ENCODE measurements around the gene METRN. TPM values are rescaled to one million over a fixed set of nuclear protein-coding genes. Genes with fewer than 3 reads are reported as not detected.

Gene METRN
- total and polyA plus RNA-seq, 2 donors (not counting 1 experiment from before 2014, with no cell fraction given) = 6.9 to 10.4 TPM

- H3K9me3 Mint-ChIP-seq (ENCODE audit: insufficient read depth) = no peaks in the 10 kb centered on the region
- H3K9ac ChIP-seq (ENCODE audit: low read length) = no peak overlapping the region
- CTCF ChIA-PET = no interaction called here
These were observed 38.0 kb upstream of the METRN start for GRCh38 chr16:676913-677312.

More at GRCh38 chr16:676913-677312, 38.0 kb upstream of the METRN start:
- 77% methylated on average over 23 of the region's 23 CpGs for WGBS (ENCODE audit: insufficient coverage)
- H2AFZ ChIP-seq (ENCODE audit: insufficient read depth, low read depth, low read length, poor library complexity, severe bottlenecking) = no peak overlapping the region
- POLR2A ChIA-PET = no interaction called here
- peak overlapping the region; percentile 12 for H3K4me2 ChIP-seq (replicated peaks; ENCODE audit: low read depth, low read length, poor library complexity, severe bottlenecking)
- ATAC-seq (ENCODE audit: low read depth) (no peak), DNase-seq (peak; percentile 56)
- H3K36me3 ChIP-seq (replicated peaks in 1 of 2; ENCODE audit: control extremely low read depth in 1 of 2, control insufficient read depth in 1 of 2, extremely low read depth in 1 of 2, insufficient read depth in 2 of 2, low read length in 1 of 2) = peaks cover 0 to 17% of the 10 kb centered on the region in 2 experiments
- Mint-ChIP-seq H3K4me3 (no peak overlapping the region), H3K4me1 (peaks cover 35% of the 10 kb centered on the region), H3K27me3 (peaks cover 6% of the 10 kb centered on the region), H3K27ac (no peak overlapping the region)
- peaks cover 13% of the 10 kb centered on the region for H4K20me1 ChIP-seq (ENCODE audit: control insufficient read depth, insufficient read depth, low read length, poor library complexity, severe bottlenecking)
- H3K27ac ChIP-seq (ENCODE audit: low read length in 2 of 2) = no peak overlapping the region
- TF ChIP-seq, protein P1, sequence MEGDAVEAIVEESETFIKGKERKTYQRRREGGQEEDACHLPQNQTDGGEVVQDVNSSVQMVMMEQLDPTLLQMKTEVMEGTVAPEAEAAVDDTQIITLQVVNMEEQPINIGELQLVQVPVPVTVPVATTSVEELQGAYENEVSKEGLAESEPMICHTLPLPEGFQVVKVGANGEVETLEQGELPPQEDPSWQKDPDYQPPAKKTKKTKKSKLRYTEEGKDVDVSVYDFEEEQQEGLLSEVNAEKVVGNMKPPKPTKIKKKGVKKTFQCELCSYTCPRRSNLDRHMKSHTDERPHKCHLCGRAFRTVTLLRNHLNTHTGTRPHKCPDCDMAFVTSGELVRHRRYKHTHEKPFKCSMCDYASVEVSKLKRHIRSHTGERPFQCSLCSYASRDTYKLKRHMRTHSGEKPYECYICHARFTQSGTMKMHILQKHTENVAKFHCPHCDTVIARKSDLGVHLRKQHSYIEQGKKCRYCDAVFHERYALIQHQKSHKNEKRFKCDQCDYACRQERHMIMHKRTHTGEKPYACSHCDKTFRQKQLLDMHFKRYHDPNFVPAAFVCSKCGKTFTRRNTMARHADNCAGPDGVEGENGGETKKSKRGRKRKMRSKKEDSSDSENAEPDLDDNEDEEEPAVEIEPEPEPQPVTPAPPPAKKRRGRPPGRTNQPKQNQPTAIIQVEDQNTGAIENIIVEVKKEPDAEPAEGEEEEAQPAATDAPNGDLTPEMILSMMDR (IDR thresholded peaks at IDR 0.05) = no peak
- TF ChIP-seq EZH2 (IDR thresholded peaks at IDR 0.05; ENCODE audit: borderline replicate concordance, insufficient read depth, low read depth, low read length, poor library complexity, severe bottlenecking) = no peak
- peaks cover 0 to 25% (median 11%) of the 10 kb centered on the region in 4 experiments for H3K27me3 ChIP-seq (replicated peaks in 1 of 4; ENCODE audit: control extremely low read depth in 1 of 4, control insufficient read depth in 3 of 4, insufficient read depth in 4 of 4, low read length in 3 of 4)
- H3K4me3 ChIP-seq (ENCODE audit: control extremely low read depth in 1 of 5, extremely low read depth in 1 of 5, insufficient read depth in 1 of 5, low read depth in 2 of 5, low read length in 4 of 5) = no peak overlapping the region
- H3K79me2 ChIP-seq (ENCODE audit: control insufficient read depth, insufficient read depth, low read length) = peaks cover 12% of the 10 kb centered on the region
- H3K9me3 ChIP-seq (ENCODE audit: control extremely low read depth in 1 of 3, control insufficient read depth in 2 of 3, insufficient read depth in 1 of 3, low read length in 2 of 3) = peaks cover 0 to 7% (median 0%) of the 10 kb centered on the region in 3 donors
- intact Hi-C loops (cut with micrococcal nuclease) = loop anchor here (5.0 kb wide), 1 partner anchor 1000 kb away; the partner anchor contains the start of gene JPT2
- peaks cover 22 to 45% of the 10 kb centered on the region in 2 donors for H3K4me1 ChIP-seq (ENCODE audit: control insufficient read depth in 2 of 2, insufficient read depth in 2 of 2, low read length in 2 of 2)
